Renal pelvis (tissue), 3 donors: ENCODE data around the gene LEUTX. TPM values are rescaled to one million over a fixed set of nuclear protein-coding genes. Genes with fewer than 3 reads are reported as not detected.

Source experiments
- polyA plus RNA-seq, 3 donors: library from polyadenylated mRNA; unstranded; fragments of 120-200 nt; gene quantifications; one replicate each; pipeline ENCODE4 v1.2.1, GENCODE V29; 2013; ENCODE audit not compliant: insufficient read length in 3 of 3

The LEUTX gene
- polyA plus RNA-seq, 3 donors = not detected

Other genes starting within 250 kb of the LEUTX start
- 1 to 10 TPM; 3.8 to 6.4 (median 5.7) TPM for gene EID2B, start 246.0 kb upstream of the LEUTX start, polyA plus RNA-seq
- gene EID2, start 238.7 kb upstream of the LEUTX start, polyA plus RNA-seq = 10 to 100 TPM; 18.7 to 22.9 (median 18.8) TPM
- gene LGALS13, start 176.3 kb upstream of the LEUTX start, polyA plus RNA-seq = not detected
- not detected for gene LGALS16, start 122.9 kb upstream of the LEUTX start, polyA plus RNA-seq
- not detected for gene LGALS14, start 74.4 kb upstream of the LEUTX start, polyA plus RNA-seq
- 1 to 10 TPM; 1.5 to 3.3 (median 2.9) TPM for gene CLC, start 40.8 kb upstream of the LEUTX start, polyA plus RNA-seq
- gene DYRK1B, start 55.3 kb downstream of the LEUTX start, polyA plus RNA-seq = 10 to 100 TPM; 35.4 to 38.1 (median 35.9) TPM
- 100 to 1,000 TPM; 328 to 373 (median 335) TPM for gene FBL, start 67.5 kb downstream of the LEUTX start, polyA plus RNA-seq
- gene FCGBP, start 155.8 kb downstream of the LEUTX start, polyA plus RNA-seq = 10 to 100 TPM in 1 of 3 donors, 1 to 10 TPM in 2; 8.8 to 10.7 (median 9.4) TPM
- gene PSMC4, start 192.3 kb downstream of the LEUTX start, polyA plus RNA-seq = 100 to 1,000 TPM in 2 of 3 donors, 10 to 100 TPM in 1; 97.1 to 108 (median 103) TPM
- 10 to 100 TPM in 1 of 3 donors, 1 to 10 TPM in 2; 5.3 to 11.2 (median 8.3) TPM for gene ZNF546, start 218.2 kb downstream of the LEUTX start, polyA plus RNA-seq